GM08714 (cell line): Measurements from ENCODE around the gene FNDC3B.

Experiments
- H3K4me3 ChIP-seq: fragments of 200-500 bp; sonication (Bioruptor generic); 2 replicates; pipeline ENCODE4 v1.5.1; 2014; ENCODE audit warnings: mild to moderate bottlenecking, low read length, inconsistent platforms
- ZNF274 ChIP-seq: IDR thresholded peaks from 2 replicates; pipeline ENCODE4 v1.6.1; 2012; ENCODE audit warnings: mild to moderate bottlenecking, low read depth, low read length

The FNDC3B gene

DNA sequence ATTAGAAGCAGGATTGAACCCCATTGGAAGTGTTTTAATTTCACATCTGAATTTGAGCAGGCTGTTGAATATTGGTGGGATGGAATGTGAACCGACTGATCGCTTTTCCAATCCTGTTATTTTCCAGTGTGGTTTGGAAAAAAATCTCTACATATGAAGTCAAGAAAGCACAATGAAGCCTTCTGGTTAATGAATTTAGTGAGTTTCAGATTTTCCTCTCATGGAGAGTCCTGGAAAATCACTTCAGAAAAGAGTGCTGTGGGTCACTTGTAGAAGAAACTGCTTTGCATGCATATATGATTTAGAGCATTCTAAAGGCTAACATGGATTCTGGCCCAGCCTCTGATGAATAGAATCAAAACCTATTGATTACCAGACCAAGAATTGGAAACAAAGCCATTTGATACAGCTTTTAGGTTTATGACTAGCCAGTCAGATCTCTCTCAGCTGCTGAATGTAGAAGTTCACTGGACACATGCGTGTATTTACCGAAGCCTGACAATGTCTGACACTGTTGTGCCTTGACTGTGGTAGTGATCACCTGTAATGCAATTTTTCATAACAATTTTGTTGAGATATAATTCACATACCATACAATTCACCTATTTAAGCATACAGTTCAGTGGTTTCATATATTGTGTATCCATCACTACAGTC, 121.9 kb downstream of the FNDC3B start:
- no peak overlapping the region for H3K4me3 ChIP-seq
- no peak for TF ChIP-seq ZNF274

DNA sequence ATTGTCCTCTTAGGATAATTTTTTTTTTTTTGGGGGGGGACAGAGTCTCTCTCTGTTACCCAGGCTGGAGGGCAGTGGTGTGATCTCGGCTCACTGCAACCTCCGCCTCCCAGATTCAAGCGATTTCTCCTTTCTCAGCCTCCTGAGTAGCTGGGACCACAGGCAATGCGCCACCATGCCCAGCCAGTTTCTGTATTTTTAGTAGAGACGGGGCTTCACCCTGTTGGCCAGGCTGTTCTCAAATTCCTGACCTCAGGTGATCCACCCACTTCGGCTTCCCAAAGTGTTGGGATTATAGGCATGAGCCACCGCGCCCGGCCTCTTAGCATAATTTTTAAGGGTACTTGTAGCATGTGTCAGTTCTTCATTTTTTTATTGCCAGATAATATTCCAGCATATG, 122.6 kb downstream of the FNDC3B start:
- no peak for TF ChIP-seq ZNF274

DNA sequence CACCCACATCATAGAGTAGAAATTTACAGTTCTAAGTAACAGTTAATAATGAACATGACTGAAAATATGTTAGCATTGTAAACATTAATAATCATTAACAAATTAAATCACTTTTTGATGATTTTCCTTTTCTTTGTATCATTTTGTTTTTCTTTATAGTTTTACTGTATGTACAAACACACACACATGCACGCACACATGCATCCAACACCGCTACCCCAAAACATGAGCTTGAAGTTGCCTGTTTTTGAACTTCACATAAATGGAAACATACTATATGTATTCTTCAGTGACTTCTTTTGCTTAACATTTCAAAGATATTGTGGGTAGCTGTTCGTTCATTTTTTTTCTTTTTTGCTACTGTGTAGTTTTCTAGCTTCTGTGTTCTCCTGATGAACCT, 123.9 kb downstream of the FNDC3B start:
- TF ChIP-seq ZNF274 = no peak
- no peak overlapping the region for H3K4me3 ChIP-seq

More for the DNA sequence above, 122.6 kb downstream of the FNDC3B start:
- H3K4me3 ChIP-seq = no peak overlapping the region

DNA sequence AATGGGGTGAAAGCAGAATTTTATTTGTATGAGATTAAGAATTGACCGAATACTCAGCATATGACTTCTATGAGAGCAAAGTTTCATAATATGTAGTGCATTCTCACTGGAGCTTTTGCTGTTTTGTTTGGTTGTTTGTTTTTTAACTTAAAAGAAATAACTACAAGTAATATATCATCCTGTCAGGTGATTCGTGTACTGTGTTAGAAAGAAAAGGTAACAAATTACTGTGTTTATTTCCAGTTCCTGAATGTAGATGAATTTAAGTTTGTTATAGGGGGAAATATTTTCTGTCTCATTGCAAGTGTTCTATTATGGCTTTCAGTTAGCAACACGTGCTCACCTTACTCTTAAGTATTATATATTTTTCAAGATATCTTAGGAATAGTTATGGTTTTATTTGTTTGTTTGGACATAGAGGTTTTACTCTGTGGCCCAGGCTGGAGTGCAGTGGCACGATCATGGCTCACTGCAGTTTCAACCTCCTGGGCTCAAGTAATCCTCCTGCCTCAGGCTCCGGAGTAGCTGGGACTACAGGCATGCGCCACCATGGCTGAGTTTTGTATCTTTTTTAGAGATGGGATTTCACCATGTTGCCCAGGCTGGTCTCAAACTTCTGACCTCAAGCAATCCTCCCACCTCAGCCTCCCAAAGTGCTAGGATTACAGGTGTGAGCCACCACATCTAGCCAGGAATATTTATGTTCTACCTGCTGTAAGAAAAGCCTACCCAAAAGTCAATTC, 125.4 kb downstream of the FNDC3B start:
- no peak for TF ChIP-seq ZNF274
- H3K4me3 ChIP-seq = no peak overlapping the region

DNA sequence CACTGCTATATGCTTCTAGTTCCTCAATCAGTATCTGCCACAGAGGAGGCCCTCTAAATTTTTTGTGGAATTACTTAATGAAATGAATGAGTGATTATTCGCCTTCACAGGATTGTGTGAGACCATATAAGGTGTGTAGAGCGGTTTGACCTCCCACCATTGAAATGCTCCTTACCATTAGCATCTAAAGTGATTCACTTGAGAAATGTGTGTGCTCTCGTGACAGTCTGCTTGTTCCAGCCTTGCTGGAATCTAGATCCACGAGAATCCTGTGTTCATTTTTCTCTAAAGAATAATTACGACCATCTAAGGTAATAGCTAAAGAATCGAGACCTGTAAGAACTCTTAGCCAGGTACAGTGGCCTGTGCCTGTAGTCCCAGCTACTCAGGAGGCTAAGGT, 126.9 kb downstream of the FNDC3B start:
- H3K4me3 ChIP-seq = no peak overlapping the region
- no peak for TF ChIP-seq ZNF274

DNA sequence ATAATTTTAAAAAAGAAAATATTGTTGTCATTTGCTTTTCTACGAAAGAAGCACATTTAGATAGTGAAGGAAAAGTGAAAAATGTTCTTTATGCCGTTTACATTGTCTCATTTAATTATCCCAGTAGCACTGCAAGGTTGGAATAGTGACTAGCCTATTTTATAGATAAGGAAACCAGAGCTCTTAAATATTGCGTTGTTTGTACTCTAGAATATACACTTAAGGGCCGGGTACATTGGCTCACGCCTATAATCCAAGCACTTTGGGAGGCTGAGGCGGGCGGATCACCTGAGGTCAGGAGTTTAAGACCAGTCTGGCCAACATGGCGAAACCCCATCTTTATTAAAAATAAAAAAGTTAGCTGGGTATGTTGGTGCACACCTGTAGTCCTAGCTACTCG, 127.5 kb downstream of the FNDC3B start:
- no peak overlapping the region for H3K4me3 ChIP-seq
- TF ChIP-seq ZNF274 = no peak

DNA sequence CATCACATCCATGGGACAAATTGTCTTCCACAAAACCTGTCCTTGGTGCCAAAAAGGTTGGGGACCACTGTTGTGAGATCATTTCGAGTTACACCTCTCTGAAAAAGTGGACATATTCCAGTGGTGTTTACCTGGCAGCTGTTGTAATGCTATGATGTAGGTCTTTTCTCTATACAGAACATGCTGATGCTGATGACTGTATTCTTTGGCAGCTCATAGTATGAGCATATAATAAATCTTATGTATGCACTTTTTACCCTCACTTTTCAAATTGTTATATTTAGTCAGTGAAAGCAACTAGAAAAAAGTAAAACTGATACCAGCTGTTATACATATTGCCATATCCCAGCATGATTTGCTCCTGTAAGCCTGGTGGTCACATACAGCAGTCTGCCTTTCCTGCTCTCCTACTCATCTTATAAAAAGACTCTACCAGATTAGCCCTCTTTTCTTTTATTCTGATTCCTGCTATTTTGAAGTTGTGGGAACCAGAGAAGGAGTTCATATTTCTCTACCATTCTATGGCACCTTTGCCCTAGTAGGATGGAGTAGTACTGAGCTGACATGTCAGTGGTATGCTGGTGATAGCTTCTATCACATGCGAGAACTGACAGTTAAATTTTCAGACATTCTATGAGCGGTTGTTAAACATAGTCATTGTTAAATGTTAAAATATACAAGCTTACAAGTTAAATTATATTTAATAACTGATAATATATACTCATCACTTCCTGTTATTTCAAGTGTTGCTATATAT, 128.7 kb downstream of the FNDC3B start:
- no peak for TF ChIP-seq ZNF274
- H3K4me3 ChIP-seq = no peak overlapping the region

DNA sequence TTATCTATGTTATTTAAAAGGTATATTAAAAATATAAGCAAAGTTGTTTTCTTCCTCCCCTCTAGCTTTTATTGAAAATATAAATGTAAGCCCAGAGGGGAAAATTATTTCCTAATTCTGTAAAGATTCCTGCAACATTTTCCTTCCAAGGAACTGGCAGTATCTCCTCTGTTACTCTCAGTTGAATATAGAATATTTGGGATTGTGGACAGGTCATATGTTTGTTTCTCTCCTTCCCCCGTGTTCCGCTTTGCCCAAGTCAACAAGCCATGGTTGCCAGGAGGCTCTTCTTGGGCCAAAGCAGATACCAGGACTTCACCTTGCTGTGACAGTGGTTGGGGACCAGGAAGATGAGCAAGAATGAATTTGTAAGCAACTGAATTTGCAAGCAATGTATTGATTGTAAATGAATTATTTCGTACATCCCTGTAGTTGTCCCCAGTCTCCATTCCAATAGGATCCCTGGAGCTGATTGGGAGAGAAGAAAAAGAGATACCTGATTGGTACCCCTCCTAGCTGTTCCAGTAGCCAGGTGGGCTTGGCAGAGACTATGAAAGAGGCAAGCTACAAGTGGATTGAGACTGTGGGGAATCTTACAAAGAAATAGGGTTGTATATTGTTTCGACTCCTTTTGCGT, 130.8 kb downstream of the FNDC3B start:
- no peak for TF ChIP-seq ZNF274
- no peak overlapping the region for H3K4me3 ChIP-seq

DNA sequence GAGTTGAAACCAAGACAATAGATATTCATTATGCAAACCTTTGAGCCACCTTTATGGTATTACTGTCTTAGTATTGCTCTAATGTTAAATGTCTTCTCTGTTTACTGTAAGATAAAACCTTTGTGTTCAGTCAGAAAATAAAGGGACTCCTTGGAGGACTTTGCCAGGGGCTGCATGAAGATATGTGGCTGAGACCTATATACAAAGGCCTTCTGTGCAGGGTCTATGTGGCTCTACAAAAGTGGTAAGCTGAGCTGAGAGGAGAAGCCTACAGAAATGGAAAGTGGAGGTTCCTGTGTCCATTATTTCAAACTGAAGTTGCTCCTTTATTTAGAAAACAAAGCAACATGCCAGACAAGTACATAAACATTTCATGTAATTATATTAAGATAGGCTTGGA, 131.5 kb downstream of the FNDC3B start:
- no peak overlapping the region for H3K4me3 ChIP-seq
- TF ChIP-seq ZNF274 = no peak

DNA sequence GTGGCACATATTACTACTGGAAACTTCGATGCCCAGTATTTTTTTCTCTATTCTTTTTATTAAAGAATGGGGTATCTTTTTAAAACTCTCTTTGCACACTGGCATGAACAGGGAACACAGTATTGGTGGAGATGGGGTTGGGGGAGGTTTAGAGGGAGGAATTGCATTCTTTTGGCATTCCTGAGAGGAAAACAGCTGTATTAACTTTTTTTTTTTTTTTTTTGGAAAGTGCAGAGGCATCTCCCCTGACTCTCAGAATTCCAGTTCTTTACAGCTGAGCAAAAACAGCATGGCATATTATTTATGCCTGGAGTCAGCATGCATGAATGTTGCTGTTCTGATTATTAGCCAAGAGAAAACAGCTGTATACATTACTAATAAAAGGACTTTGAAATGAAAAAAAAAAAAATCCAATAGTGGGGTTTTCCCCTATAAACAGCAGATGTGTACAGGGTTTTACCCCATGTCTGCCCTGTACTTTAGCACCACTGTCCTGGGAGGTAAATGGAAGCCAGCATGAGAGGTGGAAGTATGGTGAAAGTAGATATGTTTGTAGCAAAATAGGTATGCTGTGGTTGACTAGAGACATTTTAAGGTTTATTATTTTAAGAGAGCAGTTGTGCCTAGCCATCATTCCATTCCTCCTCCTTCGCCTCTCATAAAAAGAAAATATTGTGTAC, 132.2 kb downstream of the FNDC3B start:
- TF ChIP-seq ZNF274 = no peak
- H3K4me3 ChIP-seq = no peak overlapping the region

DNA sequence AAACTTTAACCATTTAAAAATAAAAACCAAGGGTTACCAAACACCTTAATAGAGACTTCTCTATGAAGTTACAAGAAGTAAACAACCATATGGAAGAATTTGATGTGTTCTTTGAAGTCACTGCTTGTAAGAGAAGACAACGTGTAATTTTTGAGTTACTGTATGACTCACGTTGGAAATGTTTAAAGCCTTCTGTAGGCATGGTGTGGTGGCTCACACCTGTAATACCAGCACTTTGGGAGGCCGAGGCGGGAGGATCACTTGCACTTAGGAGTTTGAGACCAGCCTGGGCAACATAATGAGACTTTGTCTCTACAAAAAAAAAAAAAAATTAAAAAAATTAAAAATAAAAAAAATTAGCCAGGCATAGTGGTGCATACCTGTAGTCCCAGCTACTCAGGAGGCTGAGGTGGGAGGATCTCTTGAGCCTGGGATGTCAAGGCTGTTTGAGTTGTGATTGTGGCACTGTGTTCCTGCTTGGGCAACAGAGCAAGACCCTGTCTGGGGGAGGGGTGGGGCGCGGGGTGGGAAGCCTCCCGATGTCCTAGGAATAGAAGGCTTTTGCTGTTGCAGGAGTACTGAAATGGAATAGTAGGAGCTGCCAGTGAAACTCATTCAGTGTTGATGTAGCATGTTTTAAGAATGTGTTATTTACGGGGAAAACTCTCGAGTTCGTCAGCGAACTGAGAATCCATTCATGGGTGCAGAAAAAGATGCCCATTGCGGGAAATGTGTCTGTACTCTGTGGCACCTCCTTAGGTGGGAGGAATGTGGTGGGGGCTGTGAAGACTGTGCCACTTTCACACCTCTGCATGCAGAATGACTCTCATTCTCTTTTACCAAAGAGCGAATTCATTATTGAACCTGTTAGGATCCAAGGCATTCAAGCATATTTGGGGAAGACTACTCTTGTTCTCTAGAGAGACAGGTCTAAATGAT, 134.2 kb downstream of the FNDC3B start:
- no peak overlapping the region for H3K4me3 ChIP-seq
- no peak for TF ChIP-seq ZNF274

DNA sequence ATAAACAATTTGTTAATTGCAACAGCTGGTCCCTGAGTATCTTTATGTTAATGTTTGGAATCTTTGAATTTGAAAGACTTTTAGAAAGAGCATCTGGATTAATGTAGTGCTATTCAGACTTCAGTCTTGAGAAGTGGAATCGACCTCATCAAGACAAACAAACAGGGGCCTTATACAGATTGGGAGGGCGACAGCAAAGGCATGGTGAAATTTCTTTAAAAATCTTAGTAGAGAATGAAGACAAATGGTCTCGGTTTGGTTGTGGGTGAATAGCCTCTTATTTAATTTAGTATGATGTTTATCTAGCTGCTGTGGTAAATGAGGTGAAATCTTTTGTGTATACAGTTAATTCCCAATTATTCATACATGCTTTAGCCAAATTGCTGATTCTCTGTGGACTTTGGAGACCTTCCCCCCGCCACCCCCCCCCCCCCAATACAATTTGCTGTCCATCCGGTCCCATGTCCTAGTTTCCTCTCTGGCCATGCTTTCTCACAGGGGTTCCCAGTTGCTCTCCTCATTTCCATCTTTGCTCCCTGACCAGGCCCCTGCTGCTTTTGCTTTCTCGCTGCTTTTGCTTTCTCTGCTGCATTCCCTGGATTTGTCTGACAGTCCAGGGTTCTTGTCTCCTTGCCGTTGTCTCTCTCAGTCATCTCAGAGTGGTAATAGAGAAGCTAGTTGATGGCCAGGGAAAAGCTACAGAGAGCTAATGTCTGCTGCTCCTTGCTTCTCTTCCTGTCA, 135.3 kb downstream of the FNDC3B start:
- TF ChIP-seq ZNF274 = no peak
- H3K4me3 ChIP-seq = no peak overlapping the region

DNA sequence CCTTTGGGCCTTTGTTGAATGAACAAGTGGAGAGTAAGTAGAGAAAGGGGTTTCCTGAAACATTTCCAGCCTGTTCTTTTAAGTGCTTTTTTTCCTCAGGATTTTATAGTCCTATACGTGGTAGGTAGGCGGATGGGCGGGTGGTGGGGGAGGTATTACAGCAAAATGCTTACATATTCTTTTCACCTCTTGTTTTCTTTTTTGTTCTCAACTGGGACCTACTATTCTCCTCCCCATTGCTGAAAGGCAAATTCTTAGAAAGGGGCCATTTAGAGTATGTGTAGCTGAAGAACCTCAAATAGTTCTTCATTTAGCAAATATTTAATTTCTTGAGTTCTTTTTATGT, 135.8 kb downstream of the FNDC3B start:
- H3K4me3 ChIP-seq = no peak overlapping the region
- no peak for TF ChIP-seq ZNF274
